Upper lobe of left lung (tissue), 6 donors: ENCODE data around the gene FRYL. TPM values are rescaled to one million over a fixed set of nuclear protein-coding genes. Genes with fewer than 3 reads are reported as not detected.

Source experiments
- ATAC-seq, 2 donors: fragments of 200-7000 bp; cut with Tn5 transposase; one replicate each; pipeline ENCODE4 v1.9.1; 2022; ENCODE audit warnings: mild to moderate bottlenecking in 2 of 2, moderate library complexity in 2 of 2; ENCODE audit not compliant: low FRiP score in 2 of 2
- DNase-seq, 2 donors: peaks; one replicate each; pipeline ENCODE4 v3.0.0-alpha.2; 2019 to 2020
- H3K27ac ChIP-seq, 4 donors: fragments of 200-600 bp; sonication (generic); one replicate each; pipeline ENCODE4 v1.5.1; 2016 to 2019
- H3K27me3 ChIP-seq, 4 donors: fragments of 200-600 bp; sonication (generic); one replicate each; pipeline ENCODE4 v1.5.1; 2017 to 2019
- H3K36me3 ChIP-seq, 4 donors: fragments of 200-600 bp; sonication (generic); one replicate each; pipeline ENCODE4 v1.5.1; 2016 to 2019
- H3K4me1 ChIP-seq, 4 donors: fragments of 200-600 bp; sonication (generic); one replicate each; pipeline ENCODE4 v1.5.1; 2018 to 2019
- H3K4me3 ChIP-seq, 4 donors: fragments of 200-600 bp; sonication (generic); one replicate each; pipeline ENCODE4 v1.5.1; 2017 to 2019; ENCODE audit warnings: mild to moderate bottlenecking in 2 of 4, moderate library complexity in 1 of 4
- H3K9me3 ChIP-seq, 4 donors: fragments of 200-600 bp; sonication (generic); one replicate each; pipeline ENCODE4 v1.5.1; 2018 to 2019
- EP300 ChIP-seq, 4 donors: sonication (generic); formaldehyde crosslinking; IDR thresholded peaks; one replicate each; pipeline ENCODE4 v1.5.1; 2017; ENCODE audit warnings: antibody characterized with exemption in 4 of 4, control low read depth in 2 of 4
- POLR2A ChIP-seq, 4 donors: fragments of 450-650 bp; IDR thresholded peaks; one replicate each; pipeline ENCODE4 v1.5.1; 2016 to 2017; ENCODE audit warnings: antibody characterized with exemption in 4 of 4, mild to moderate bottlenecking in 2 of 4
- POLR2AphosphoS5 ChIP-seq, 2 donors: sonication (generic); formaldehyde crosslinking; IDR thresholded peaks; one replicate each; pipeline ENCODE4 v1.5.1; 2017; ENCODE audit warnings: antibody characterized with exemption in 2 of 2
- WGBS, 2 donors: methylation state at CpG; one replicate each; pipeline ENCODE4 v1.1.5; 2017 to 2018; 5-methylcytosine and 5-hydroxymethylcytosine counted together
- total RNA-seq, 6 donors: library from RNA; depleted of rRNA in 4 of 6; stranded (reverse); fragments of >200 nt in 4 of 6; gene quantifications; one replicate each; pipeline versions ENCODE4 v1.1.0 to v1.2.1, GENCODE V29; 2016 to 2021
- TF ChIP-seq, protein P1 (sequence below), 6 experiments: fragments of 450-650 bp in 4 of 6; fragments of 200-600 bp in 2 of 6; sonication (generic) in 2 of 6; IDR thresholded peaks; one replicate each; pipeline ENCODE4 v1.5.1; 2016 to 2019; ENCODE audit warnings: antibody characterized with exemption in 6 of 6
- donor health status: DM: no; HTN: no; CAD: no; lungs with moderate emphysema.
- donor health status: DM: no; HTN: yes; CAD: no; lungs with severe emphysema.

FRYL gene
- total RNA-seq, 6 donors from 2014 or later: 48.6 to 96.9 (median 69.2) TPM

DNA sequence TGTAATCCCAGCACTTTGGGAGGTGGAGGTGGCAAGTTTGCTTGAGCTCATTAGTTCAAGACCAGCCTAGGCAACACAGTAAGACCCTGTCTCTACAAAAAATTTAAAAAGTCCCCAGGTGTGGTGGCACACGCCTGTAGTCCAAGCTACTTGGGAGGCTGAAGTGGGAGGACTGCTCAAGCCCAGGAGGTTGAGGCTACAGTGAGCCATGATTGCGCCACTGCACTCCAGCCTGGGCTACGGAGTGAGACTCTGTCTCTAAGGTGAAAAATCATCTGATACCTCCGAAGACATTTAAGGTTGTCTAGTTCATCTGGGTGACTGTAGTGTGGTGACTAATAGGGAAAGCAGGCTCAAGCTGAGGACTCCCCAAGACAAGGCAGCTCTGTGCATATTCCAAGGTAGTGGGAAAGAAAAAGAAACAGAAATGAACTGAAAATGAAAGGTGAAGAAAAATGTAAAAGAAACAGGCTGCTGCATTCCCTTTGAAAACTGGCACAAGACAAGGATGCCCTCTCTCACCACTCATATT is 23.3 kb downstream of the FRYL start:
- no peaks in the 10 kb centered on the region for H3K9me3 ChIP-seq
- WGBS, 2 donors: 94 to 95% methylated on average over 4 of the region's 4 CpGs

DNA sequence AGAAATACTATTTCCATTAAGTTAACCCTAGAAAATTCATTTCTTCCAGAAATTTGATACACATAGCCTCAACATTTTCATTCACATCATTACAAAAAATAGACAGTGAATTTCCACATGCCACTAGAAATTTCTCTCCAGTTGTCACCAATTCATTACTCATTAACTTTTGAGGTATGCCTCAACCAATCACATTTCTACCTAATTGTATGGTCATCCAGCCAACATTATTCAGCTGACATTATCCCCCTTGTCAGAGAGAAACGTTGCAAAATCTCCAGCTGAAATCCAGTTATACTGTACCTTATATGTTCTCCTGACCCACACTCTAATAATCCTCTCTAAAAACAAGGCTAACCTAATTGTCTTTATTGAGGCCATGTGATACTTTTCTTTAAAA is 24.8 kb downstream of the FRYL start:
- Histone ChIP-seq H3K4me3 (no peak overlapping the region), H3K36me3 (no peaks in the 10 kb centered on the region), H3K4me1 (peaks cover 5 to 21% (median 12%) of the 10 kb centered on the region in 4 donors), H3K27ac (no peak overlapping the region), H3K27me3 (no peaks in the 10 kb centered on the region), H3K9me3 (no peaks in the 10 kb centered on the region)
- TF ChIP-seq POLR2A (IDR thresholded peaks at IDR 0.05) (no peak), POLR2AphosphoS5 (IDR thresholded peaks at IDR 0.05) (no peak), EP300 (IDR thresholded peaks at IDR 0.05) (no peak)
- TF ChIP-seq, protein P1, sequence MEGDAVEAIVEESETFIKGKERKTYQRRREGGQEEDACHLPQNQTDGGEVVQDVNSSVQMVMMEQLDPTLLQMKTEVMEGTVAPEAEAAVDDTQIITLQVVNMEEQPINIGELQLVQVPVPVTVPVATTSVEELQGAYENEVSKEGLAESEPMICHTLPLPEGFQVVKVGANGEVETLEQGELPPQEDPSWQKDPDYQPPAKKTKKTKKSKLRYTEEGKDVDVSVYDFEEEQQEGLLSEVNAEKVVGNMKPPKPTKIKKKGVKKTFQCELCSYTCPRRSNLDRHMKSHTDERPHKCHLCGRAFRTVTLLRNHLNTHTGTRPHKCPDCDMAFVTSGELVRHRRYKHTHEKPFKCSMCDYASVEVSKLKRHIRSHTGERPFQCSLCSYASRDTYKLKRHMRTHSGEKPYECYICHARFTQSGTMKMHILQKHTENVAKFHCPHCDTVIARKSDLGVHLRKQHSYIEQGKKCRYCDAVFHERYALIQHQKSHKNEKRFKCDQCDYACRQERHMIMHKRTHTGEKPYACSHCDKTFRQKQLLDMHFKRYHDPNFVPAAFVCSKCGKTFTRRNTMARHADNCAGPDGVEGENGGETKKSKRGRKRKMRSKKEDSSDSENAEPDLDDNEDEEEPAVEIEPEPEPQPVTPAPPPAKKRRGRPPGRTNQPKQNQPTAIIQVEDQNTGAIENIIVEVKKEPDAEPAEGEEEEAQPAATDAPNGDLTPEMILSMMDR (IDR thresholded peaks at IDR 0.05): no peak
- DNase-seq: no peak
- no peak for ATAC-seq
- WGBS, 2 donors: 47 to 58% methylated on average over 1 of the region's 1 CpG

More for the DNA sequence above, 23.3 kb downstream of the FRYL start:
- DNase-seq (no peak), ATAC-seq (no peak)
- Histone ChIP-seq H3K4me3 (no peak overlapping the region), H3K4me1 (peaks cover 5 to 21% (median 18%) of the 10 kb centered on the region in 4 donors), H3K27me3 (no peaks in the 10 kb centered on the region), H3K36me3 (no peaks in the 10 kb centered on the region), H3K27ac (no peak overlapping the region)
- TF ChIP-seq POLR2A (IDR thresholded peaks at IDR 0.05) (no peak), POLR2AphosphoS5 (IDR thresholded peaks at IDR 0.05) (no peak), EP300 (IDR thresholded peaks at IDR 0.05) (no peak)
- TF ChIP-seq, protein P1 (IDR thresholded peaks at IDR 0.05): no peak

GRCh38 chr4:48753159-48753558 is 26.9 kb downstream of the FRYL start:
- no peak overlapping the region for H3K27ac ChIP-seq
- no peak overlapping the region for H3K4me3 ChIP-seq
- TF ChIP-seq POLR2AphosphoS5 (IDR thresholded peaks at IDR 0.05): no peak
- TF ChIP-seq, protein P1 (IDR thresholded peaks at IDR 0.05): no peak
- TF ChIP-seq POLR2A (IDR thresholded peaks at IDR 0.05): no peak
- no peak for TF ChIP-seq EP300 (IDR thresholded peaks at IDR 0.05)
- H3K4me1 ChIP-seq: peaks cover 5 to 21% (median 15%) of the 10 kb centered on the region in 4 donors
- H3K9me3 ChIP-seq: no peaks in the 10 kb centered on the region
- no peaks in the 10 kb centered on the region for H3K36me3 ChIP-seq
- 85 to 87% methylated on average over 1 of the region's 1 CpG for WGBS, 2 donors
- no peak for DNase-seq
- ATAC-seq: no peak
- no peaks in the 10 kb centered on the region for H3K27me3 ChIP-seq

GRCh38 chr4:48752726-48753125 is 27.4 kb downstream of the FRYL start:
- Histone ChIP-seq H3K36me3 (no peaks in the 10 kb centered on the region), H3K27ac (no peak overlapping the region), H3K4me1 (peaks cover 5 to 21% (median 15%) of the 10 kb centered on the region in 4 donors), H3K27me3 (no peaks in the 10 kb centered on the region), H3K4me3 (no peak overlapping the region), H3K9me3 (no peaks in the 10 kb centered on the region)
- DNase-seq (no peak), ATAC-seq (no peak)
- 45% methylated on average over 5 of the region's 5 CpGs for WGBS, 2 donors
- no peak for TF ChIP-seq POLR2A (IDR thresholded peaks at IDR 0.05)
- TF ChIP-seq POLR2AphosphoS5 (IDR thresholded peaks at IDR 0.05): no peak
- no peak for TF ChIP-seq EP300 (IDR thresholded peaks at IDR 0.05)
- TF ChIP-seq, protein P1 (IDR thresholded peaks at IDR 0.05): no peak

GRCh38 chr4:48752246-48752645 is 27.8 kb downstream of the FRYL start:
- Histone ChIP-seq H3K4me1 (peaks cover 5 to 21% (median 15%) of the 10 kb centered on the region in 4 donors), H3K27ac (no peak overlapping the region), H3K9me3 (no peaks in the 10 kb centered on the region), H3K4me3 (no peak overlapping the region), H3K36me3 (no peaks in the 10 kb centered on the region), H3K27me3 (no peaks in the 10 kb centered on the region)
- DNase-seq (no peak), ATAC-seq (no peak)
- WGBS, 2 donors: 43 to 48% methylated on average over 2 of the region's 2 CpGs
- TF ChIP-seq EP300 (IDR thresholded peaks at IDR 0.05) (no peak), POLR2AphosphoS5 (IDR thresholded peaks at IDR 0.05) (no peak), POLR2A (IDR thresholded peaks at IDR 0.05) (no peak)
- TF ChIP-seq, protein P1 (IDR thresholded peaks at IDR 0.05): no peak
